ENCODE results near the gene SLC25A21.

SLC25A21 gene

GRCh38 chr14:37124614-37125013, 47.8 kb downstream of the SLC25A21 start (continued):
- TF ChIP-seq, protein P1, sequence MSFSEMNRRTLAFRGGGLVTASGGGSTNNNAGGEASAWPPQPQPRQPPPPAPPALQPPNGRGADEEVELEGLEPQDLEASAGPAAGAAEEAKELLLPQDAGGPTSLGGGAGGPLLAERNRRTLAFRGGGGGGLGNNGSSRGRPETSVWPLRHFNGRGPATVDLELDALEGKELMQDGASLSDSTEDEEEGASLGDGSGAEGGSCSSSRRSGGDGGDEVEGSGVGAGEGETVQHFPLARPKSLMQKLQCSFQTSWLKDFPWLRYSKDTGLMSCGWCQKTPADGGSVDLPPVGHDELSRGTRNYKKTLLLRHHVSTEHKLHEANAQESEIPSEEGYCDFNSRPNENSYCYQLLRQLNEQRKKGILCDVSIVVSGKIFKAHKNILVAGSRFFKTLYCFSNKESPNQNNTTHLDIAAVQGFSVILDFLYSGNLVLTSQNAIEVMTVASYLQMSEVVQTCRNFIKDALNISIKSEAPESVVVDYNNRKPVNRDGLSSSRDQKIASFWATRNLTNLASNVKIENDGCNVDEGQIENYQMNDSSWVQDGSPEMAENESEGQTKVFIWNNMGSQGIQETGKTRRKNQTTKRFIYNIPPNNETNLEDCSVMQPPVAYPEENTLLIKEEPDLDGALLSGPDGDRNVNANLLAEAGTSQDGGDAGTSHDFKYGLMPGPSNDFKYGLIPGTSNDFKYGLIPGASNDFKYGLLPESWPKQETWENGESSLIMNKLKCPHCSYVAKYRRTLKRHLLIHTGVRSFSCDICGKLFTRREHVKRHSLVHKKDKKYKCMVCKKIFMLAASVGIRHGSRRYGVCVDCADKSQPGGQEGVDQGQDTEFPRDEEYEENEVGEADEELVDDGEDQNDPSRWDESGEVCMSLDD (tag by site-specific recombination; IDR thresholded peaks at IDR 0.05): no peak

- ChIA-PET CTCF (interaction anchor here (0.5 to 1.0 kb wide), 2 partner anchors 27 to 468 kb away, joined by 3 to 5 read pairs; no protein-coding TSS in a partner anchor), POLR2A (interaction anchor here (0.5 kb wide), 1 partner anchor 78 kb away, joined by 4 read pairs; no protein-coding TSS in a partner anchor)
- no peak overlapping the region for H3K4me3 ChIP-seq (ENCODE audit: low read depth, low read length)
- H3K9me3 ChIP-seq (ENCODE audit: control insufficient read depth, insufficient read depth, low read depth, low read length): no peaks in the 10 kb centered on the region
- H3K4me1 ChIP-seq (ENCODE audit: control insufficient read depth, insufficient read depth, low read length): peaks cover 4% of the 10 kb centered on the region
- no peak for TF ChIP-seq ZNF223 (tag by site-specific recombination; IDR thresholded peaks at IDR 0.05)
- TF ChIP-seq ZSCAN18 (tag by site-specific recombination; IDR thresholded peaks at IDR 0.05): no peak
- no peak for TF ChIP-seq ZNF155 (tag by site-specific recombination; IDR thresholded peaks at IDR 0.05)
- TF ChIP-seq ZNF184 (tag by site-specific recombination; IDR thresholded peaks at IDR 0.05): no peak
- H3K27ac ChIP-seq (ENCODE audit: extremely low read depth, low read depth, low read length): no peak overlapping the region
- no peaks in the 10 kb centered on the region for H3K36me3 ChIP-seq (ENCODE audit: control insufficient read depth in 2 of 2, insufficient read depth in 1 of 2, low read length in 2 of 2)
These were observed 49.3 kb downstream of the SLC25A21 start for GRCh38 chr14:37122919-37123639.

DNA sequence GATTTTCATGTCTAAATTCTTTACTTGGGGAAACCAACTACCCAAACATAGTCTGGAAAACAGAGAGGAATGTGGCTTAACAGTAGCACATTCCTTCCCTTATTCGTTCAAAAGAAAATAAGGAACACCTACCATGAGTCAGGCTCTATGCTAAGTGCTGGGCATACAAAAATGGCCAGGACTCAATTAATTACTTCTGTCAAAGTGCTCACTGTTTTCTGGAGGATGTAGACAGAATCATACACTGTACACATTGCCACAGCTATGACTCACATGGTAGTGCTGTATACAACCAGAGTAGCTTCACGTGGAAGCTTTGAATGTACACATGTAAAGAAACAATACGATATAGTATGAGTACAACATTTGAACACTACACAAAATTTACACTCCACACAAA, 50.1 kb downstream of the SLC25A21 start:
- Histone ChIP-seq H3K4me1 (ENCODE audit: control insufficient read depth, insufficient read depth, low read length) (peaks cover 5% of the 10 kb centered on the region), H3K36me3 (ENCODE audit: control insufficient read depth in 2 of 2, insufficient read depth in 1 of 2, low read length in 2 of 2) (no peaks in the 10 kb centered on the region), H3K27ac (ENCODE audit: extremely low read depth, low read depth, low read length) (no peak overlapping the region), H3K9me3 (ENCODE audit: control insufficient read depth, insufficient read depth, low read depth, low read length) (no peaks in the 10 kb centered on the region), H3K4me3 (ENCODE audit: low read depth, low read length) (no peak overlapping the region)
- TF ChIP-seq, protein P2, sequence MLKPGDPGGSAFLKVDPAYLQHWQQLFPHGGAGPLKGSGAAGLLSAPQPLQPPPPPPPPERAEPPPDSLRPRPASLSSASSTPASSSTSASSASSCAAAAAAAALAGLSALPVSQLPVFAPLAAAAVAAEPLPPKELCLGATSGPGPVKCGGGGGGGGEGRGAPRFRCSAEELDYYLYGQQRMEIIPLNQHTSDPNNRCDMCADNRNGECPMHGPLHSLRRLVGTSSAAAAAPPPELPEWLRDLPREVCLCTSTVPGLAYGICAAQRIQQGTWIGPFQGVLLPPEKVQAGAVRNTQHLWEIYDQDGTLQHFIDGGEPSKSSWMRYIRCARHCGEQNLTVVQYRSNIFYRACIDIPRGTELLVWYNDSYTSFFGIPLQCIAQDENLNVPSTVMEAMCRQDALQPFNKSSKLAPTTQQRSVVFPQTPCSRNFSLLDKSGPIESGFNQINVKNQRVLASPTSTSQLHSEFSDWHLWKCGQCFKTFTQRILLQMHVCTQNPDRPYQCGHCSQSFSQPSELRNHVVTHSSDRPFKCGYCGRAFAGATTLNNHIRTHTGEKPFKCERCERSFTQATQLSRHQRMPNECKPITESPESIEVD (tag by site-specific recombination; IDR thresholded peaks at IDR 0.05): 0 out of 2 replicates have a peak, but pooled peaks have one; percentile 28
- TF ChIP-seq, protein P3, sequence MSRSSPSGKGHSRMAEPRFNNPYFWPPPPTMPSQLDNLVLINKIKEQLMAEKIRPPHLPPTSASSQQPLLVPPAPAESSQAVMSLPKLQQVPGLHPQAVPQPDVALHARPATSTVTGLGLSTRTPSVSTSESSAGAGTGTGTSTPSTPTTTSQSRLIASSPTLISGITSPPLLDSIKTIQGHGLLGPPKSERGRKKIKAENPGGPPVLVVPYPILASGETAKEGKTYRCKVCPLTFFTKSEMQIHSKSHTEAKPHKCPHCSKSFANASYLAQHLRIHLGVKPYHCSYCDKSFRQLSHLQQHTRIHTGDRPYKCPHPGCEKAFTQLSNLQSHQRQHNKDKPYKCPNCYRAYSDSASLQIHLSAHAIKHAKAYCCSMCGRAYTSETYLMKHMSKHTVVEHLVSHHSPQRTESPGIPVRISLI (tag by site-specific recombination; IDR thresholded peaks at IDR 0.05): no peak
- TF ChIP-seq ZNF112 (tag by site-specific recombination; IDR thresholded peaks at IDR 0.05) (no peak), ZNF677 (tag by site-specific recombination; IDR thresholded peaks at IDR 0.05) (no peak), OSR2 (tag by site-specific recombination; IDR thresholded peaks at IDR 0.05) (0 out of 2 replicates have a peak, but pooled peaks have one; percentile 36), KLF9 (tag by site-specific recombination; IDR thresholded peaks at IDR 0.05; ENCODE audit: low read depth) (no peak)
- POLR2A ChIA-PET: interaction anchor here (0.5 kb wide), 1 partner anchor 79 kb away, joined by 4 read pairs; no protein-coding TSS in a partner anchor
- CTCF ChIA-PET: interaction anchor here (0.5 to 1.0 kb wide), 2 partner anchors 27 to 469 kb away, joined by 3 to 5 read pairs; no protein-coding TSS in a partner anchor
